Neural progenitor cell (in vitro differentiated cells): ENCODE data around the gene ITFG1. TPM values are rescaled to one million over a fixed set of nuclear protein-coding genes. Genes with fewer than 3 reads are reported as not detected.
"Not testable (repeated sequence)": the region's sequence is repeated elsewhere in the genome, so short reads cannot be mapped to it uniquely, and the experiment has no call there.

Experiments used
- DNase-seq: peaks from one replicate; pipeline ENCODE4 v3.0.0-alpha.2; 2016; ENCODE audit warnings: low spot score
- H2AFZ ChIP-seq: fragments of 200-600 bp; sonication (generic); replicated peaks from 2 replicates; pipeline ENCODE4 v1.6.1; 2016; ENCODE audit warnings: antibody characterized with exemption
- H3F3A ChIP-seq: fragments of 200-600 bp; sonication (generic); 2 replicates; pipeline ENCODE4 v1.6.1; 2016; ENCODE audit warnings: antibody characterized with exemption, low read depth
- H3K27ac ChIP-seq: fragments of 200-600 bp; sonication (generic); 2 replicates; pipeline ENCODE4 v1.5.1; 2016; ENCODE audit warnings: mild to moderate bottlenecking
- H3K27me3 ChIP-seq: fragments of 200-600 bp; sonication (generic); 2 replicates; pipeline ENCODE4 v1.6.1; 2016; ENCODE audit warnings: mild to moderate bottlenecking, moderate library complexity
- H3K36me3 ChIP-seq: fragments of 200-600 bp; sonication (generic); 2 replicates; pipeline ENCODE4 v1.5.1; 2016
- H3K4me1 ChIP-seq: fragments of 200-600 bp; sonication (generic); 2 replicates; pipeline ENCODE4 v1.6.1; 2016; ENCODE audit warnings: mixed run types
- H3K4me2 ChIP-seq: fragments of 200-600 bp; sonication (generic); 2 replicates; pipeline ENCODE4 v1.6.1; 2016
- H3K4me3 ChIP-seq: fragments of 200-600 bp; sonication (generic); 2 replicates; pipeline ENCODE4 v1.5.1; 2016
- H3K79me2 ChIP-seq: fragments of 200-600 bp; sonication (generic); 2 replicates; pipeline ENCODE4 v1.6.1; 2016; ENCODE audit warnings: low read depth
- H3K9ac ChIP-seq: fragments of 200-600 bp; sonication (generic); 2 replicates; pipeline ENCODE4 v1.6.1; 2016
- H3K9me3 ChIP-seq: fragments of 200-600 bp; sonication (generic); 2 replicates; pipeline ENCODE4 v1.5.1; 2016; ENCODE audit warnings: low read depth
- H4K20me1 ChIP-seq: fragments of 200-600 bp; sonication (generic); 2 replicates; pipeline ENCODE4 v1.6.1; 2016; ENCODE audit warnings: low read depth
- H3K27ac Mint-ChIP-seq: 3 replicates; pipeline ENCODE4 v1.8.0; 2021; ENCODE audit warnings: mixed read lengths
- H3K27me3 Mint-ChIP-seq: 2 replicates; pipeline ENCODE4 v1.8.0; 2022; ENCODE audit warnings: low read depth, mild to moderate bottlenecking, inconsistent platforms, moderate library complexity, mixed read lengths; ENCODE audit not compliant: insufficient read depth
- H3K36me3 Mint-ChIP-seq: 3 replicates; pipeline ENCODE4 v1.8.0; 2021; ENCODE audit warnings: mixed read lengths
- H3K4me1 Mint-ChIP-seq: 3 replicates; pipeline ENCODE4 v1.8.0; 2021; ENCODE audit warnings: mixed read lengths
- H3K4me3 Mint-ChIP-seq: 3 replicates; pipeline ENCODE4 v1.8.0; 2021; ENCODE audit warnings: mild to moderate bottlenecking, moderate library complexity, mixed read lengths
- H3K9me3 Mint-ChIP-seq: 3 replicates; pipeline ENCODE4 v1.8.0; 2020; ENCODE audit warnings: mixed read lengths
- CTCF ChIP-seq: fragments of 200-600 bp; sonication (generic); IDR thresholded peaks from 2 replicates; pipeline ENCODE4 v1.5.1; 2017; ENCODE audit warnings: antibody characterized with exemption, mild to moderate bottlenecking
- EZH2 ChIP-seq: fragments of 200-600 bp; sonication (generic); IDR thresholded peaks from 2 replicates; pipeline ENCODE4 v1.6.1; 2017; ENCODE audit warnings: antibody characterized with exemption, mild to moderate bottlenecking, moderate library complexity
- EZH2phosphoT487 ChIP-seq: fragments of 200-600 bp; sonication (generic); IDR thresholded peaks from 2 replicates; pipeline ENCODE4 v1.6.1; 2017; ENCODE audit warnings: antibody characterized with exemption
- total RNA-seq: library from RNA; depleted of rRNA; stranded (reverse); fragments of >200 nt; gene quantifications from 2 replicates; pipeline ENCODE4 v1.2.3, GENCODE V29; 2015; ENCODE audit warnings: low replicate concordance

ITFG1 gene
- total RNA-seq, 1 donor from 2014 or later = 61.8 TPM

DNA sequence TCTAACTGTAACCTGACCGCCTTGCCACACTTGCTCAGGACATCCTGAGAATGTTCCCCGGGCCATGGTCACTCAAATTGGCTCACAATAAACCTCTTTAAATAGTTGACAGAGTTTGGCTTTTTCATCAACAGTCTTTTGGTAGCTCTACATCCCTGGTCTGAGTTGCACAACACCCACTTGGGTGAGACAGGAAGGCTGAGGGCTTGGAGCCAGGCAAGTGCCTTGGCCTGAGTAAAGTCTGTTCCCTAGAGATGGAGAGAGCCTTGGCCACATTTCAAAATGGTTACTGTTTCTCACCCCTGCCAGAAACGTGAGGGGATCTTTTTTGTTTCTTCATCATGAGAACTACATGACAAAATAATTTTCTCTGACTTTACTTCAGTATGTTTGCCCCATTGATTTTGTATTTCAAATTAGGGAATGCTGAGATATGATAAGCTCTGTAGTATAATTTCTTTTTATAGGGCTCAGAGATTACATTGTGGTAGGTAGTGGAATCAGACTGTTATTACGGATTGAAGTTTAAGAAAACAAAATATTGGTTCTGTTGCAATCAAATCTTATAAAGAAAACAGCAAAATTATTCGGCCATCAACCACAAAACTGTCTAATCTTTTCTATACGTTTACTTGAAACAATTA, 263.2 kb downstream of the ITFG1 start:
- Mint-ChIP-seq H3K27me3 (no peaks in the 10 kb centered on the region), H3K4me3 (no peak overlapping the region), H3K4me1 (no peaks in the 10 kb centered on the region), H3K27ac (no peak overlapping the region), H3K36me3 (peaks cover 3% of the 10 kb centered on the region), H3K9me3 (no peaks in the 10 kb centered on the region)
- Histone ChIP-seq H3K4me1 (no peaks in the 10 kb centered on the region), H3K9ac (no peak overlapping the region), H2AFZ (no peak overlapping the region), H3K79me2 (no peaks in the 10 kb centered on the region), H3F3A (no peaks in the 10 kb centered on the region), H3K27me3 (no peaks in the 10 kb centered on the region), H3K4me2 (no peak overlapping the region), H3K9me3 (no peaks in the 10 kb centered on the region), H4K20me1 (no peaks in the 10 kb centered on the region), H3K4me3 (no peak overlapping the region), H3K36me3 (no peaks in the 10 kb centered on the region), H3K27ac (no peak overlapping the region)
- TF ChIP-seq EZH2 = no peak
- no peak for TF ChIP-seq EZH2phosphoT487
- no peak for TF ChIP-seq CTCF
- DNase-seq = no peak

GRCh38 chr16:47196457-47196856, 264.4 kb downstream of the ITFG1 start:
- no peaks in the 10 kb centered on the region for H3F3A ChIP-seq
- no peaks in the 10 kb centered on the region for H3K27me3 Mint-ChIP-seq
- H3K9me3 ChIP-seq = no peaks in the 10 kb centered on the region
- H3K79me2 ChIP-seq = no peaks in the 10 kb centered on the region
- no peaks in the 10 kb centered on the region for H3K36me3 ChIP-seq
- no peaks in the 10 kb centered on the region for H3K27me3 ChIP-seq
- no peaks in the 10 kb centered on the region for H3K9me3 Mint-ChIP-seq
- no peak overlapping the region for H3K4me2 ChIP-seq
- no peak for DNase-seq
- no peak overlapping the region for H3K9ac ChIP-seq
- H3K27ac Mint-ChIP-seq = no peak overlapping the region
- no peak for TF ChIP-seq CTCF
- TF ChIP-seq EZH2 = no peak
- TF ChIP-seq EZH2phosphoT487 = no peak
- H4K20me1 ChIP-seq = no peaks in the 10 kb centered on the region
- H3K4me3 Mint-ChIP-seq = no peak overlapping the region
- peaks cover 3% of the 10 kb centered on the region for H3K36me3 Mint-ChIP-seq
- H3K4me1 Mint-ChIP-seq = no peaks in the 10 kb centered on the region
- no peaks in the 10 kb centered on the region for H3K4me1 ChIP-seq
- no peak overlapping the region for H3K4me3 ChIP-seq
- no peak overlapping the region for H3K27ac ChIP-seq
- H2AFZ ChIP-seq = no peak overlapping the region

DNA sequence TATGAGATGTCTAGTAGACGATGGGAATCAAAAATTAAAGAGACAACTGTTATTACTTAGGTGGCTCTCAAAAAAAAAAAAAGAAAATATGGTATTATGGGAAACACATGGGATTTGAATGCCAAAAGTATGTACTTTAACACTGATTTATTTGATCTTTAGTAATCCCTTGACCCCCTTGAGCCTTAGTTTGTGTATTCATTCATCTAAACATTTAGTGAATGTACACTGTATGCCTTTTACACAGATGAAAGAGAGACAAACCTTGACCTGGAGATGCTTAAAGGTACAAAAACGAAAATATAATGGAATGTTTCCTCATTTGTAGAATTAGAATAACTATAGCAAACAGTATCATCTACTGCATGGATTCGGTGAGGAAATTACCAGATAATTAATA, 278.5 kb downstream of the ITFG1 start:
- Histone ChIP-seq H2AFZ (no peak overlapping the region), H4K20me1 (no peaks in the 10 kb centered on the region), H3K9ac (no peak overlapping the region), H3K4me3 (no peak overlapping the region), H3F3A (no peaks in the 10 kb centered on the region), H3K4me1 (no peaks in the 10 kb centered on the region), H3K4me2 (no peak overlapping the region), H3K27me3 (no peaks in the 10 kb centered on the region), H3K9me3 (no peaks in the 10 kb centered on the region), H3K79me2 (no peaks in the 10 kb centered on the region), H3K27ac (no peak overlapping the region), H3K36me3 (no peaks in the 10 kb centered on the region)
- Mint-ChIP-seq H3K27ac (no peak overlapping the region), H3K4me1 (no peaks in the 10 kb centered on the region), H3K27me3 (peaks cover 4% of the 10 kb centered on the region), H3K9me3 (peaks cover 27% of the 10 kb centered on the region), H3K4me3 (no peak overlapping the region), H3K36me3 (peaks cover 12% of the 10 kb centered on the region)
- TF ChIP-seq EZH2phosphoT487 (no peak), CTCF (no peak), EZH2 (no peak)
- DNase-seq = no peak

DNA sequence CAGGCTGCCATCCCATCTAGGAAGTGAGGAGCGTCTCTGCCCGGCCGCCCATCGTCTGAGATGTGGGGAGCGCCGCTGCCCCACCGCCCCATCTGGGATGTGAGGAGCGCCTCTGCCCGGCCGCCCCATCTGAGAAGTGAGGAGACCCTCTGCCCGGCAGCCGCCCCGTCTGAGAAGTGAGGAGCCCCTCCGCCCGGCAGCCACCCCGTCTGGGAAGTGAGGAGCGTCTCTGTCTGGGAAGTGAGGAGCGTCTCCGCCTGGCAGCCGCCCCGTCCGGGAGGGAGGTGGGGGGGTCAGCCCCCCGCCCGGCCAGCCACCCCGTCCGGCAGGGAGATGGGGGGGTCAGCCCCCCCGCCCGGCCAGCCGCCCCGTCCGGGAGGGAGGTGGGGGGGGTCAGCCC, 279.8 kb downstream of the ITFG1 start:
- H3K4me1 ChIP-seq, H3K27ac ChIP-seq, DNase-seq, H4K20me1 ChIP-seq, H3K9ac ChIP-seq, H3K36me3 ChIP-seq, H3K79me2 ChIP-seq, H2AFZ ChIP-seq, H3K4me3 Mint-ChIP-seq, H3K4me2 ChIP-seq, H3F3A ChIP-seq, H3K4me3 ChIP-seq, H3K27me3 Mint-ChIP-seq, H3K9me3 ChIP-seq, H3K4me1 Mint-ChIP-seq, H3K27me3 ChIP-seq, H3K27ac Mint-ChIP-seq: not testable (repeated sequence)
- Mint-ChIP-seq H3K36me3 (peaks cover 12% of the 10 kb centered on the region), H3K9me3 (peaks cover 27% of the 10 kb centered on the region)
